Measurements from ENCODE around the gene ITGBL1.

The ITGBL1 gene

GRCh38 chr13:101698400-101698799, 245.9 kb downstream of the ITGBL1 start:
- no peak for DNase-seq (ENCODE audit: low read depth)

- no peak for DNase-seq (ENCODE audit: low read depth)
Measured at GRCh38 chr13:101700598-101700997, 248.1 kb downstream of the ITGBL1 start.

- no peak for DNase-seq (ENCODE audit: low read depth)
Measured at GRCh38 chr13:101703081-101703480, 250.6 kb downstream of the ITGBL1 start.

DNA sequence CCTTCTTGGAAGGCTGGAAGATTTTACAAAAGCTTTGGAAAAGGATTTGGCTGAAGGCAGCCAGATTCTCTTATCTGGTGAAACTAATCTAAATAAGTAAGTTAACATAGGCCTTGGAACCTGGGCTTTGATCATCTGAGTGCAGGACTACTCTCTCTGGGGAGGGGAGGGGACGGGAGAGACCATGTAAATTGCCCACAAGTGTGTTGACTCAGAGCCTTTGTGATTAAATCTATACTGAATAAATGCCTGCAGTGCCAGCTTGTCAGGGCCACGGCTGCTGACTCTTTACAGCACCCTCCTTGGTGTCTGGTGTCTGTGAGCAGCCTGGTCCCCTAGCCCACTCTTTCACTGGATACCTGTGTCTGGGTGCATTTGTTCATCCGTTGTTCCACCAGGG, 251.4 kb downstream of the ITGBL1 start:
- no peak for DNase-seq (ENCODE audit: low read depth)

DNA sequence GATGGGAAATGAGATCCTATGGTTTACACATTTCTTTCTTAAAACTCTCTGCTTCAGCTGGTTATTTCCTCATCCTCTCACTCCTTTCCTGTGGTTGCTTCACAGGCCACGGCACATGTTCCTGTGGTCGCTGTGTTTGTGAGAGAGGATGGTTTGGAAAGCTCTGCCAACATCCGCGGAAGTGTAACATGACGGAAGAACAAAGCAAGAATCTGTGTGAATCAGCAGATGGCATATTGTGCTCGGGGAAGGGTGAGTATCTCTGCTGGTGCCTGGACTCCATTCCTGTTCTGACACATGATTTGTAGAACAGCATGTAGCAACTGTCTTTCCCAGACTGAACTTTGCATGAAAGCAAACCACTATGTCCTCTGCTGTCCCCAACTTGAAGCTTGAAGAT, 254.2 kb downstream of the ITGBL1 start:
- no peak for DNase-seq (ENCODE audit: low read depth)

DNA sequence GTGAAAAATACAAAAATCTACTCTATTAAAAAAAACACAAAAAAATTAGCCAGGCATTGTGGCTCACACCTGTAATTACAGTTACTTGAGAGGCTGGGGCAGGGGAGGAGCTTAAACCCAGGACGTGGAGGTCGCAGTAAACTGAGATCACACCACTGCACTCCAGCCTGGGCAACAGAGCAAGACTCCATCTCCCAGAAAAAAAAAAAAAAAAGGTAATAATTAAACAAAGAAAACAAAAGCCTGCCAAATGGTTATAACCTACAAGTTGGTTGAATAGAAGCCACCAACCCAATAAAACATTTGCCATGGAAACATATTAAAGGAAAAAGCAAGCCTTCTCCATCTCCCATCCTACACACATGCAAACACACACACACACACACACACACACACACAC, 255.2 kb downstream of the ITGBL1 start:
- DNase-seq (ENCODE audit: low read depth), result no peak

- no peak for DNase-seq (ENCODE audit: low read depth)
Measured at GRCh38 chr13:101708115-101708514, 255.6 kb downstream of the ITGBL1 start.

DNA sequence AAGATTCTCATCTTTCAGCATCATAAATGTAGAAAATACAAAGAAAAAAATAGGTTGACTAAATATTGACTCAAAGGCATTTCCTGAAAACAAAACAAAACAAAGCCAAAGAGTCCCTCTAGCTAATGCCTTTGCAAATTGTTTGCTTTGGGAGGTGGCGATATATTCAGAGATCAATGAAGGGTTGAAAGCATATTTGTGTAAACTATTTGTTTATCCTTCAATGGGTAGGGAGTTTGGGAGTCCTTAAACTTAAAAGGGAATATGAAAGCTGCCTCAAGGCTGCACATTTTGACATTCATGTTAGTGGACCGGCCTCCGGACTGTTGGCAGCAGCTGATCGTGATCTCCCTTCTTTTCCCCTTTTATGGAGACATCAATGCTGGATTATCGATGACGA, 257.5 kb downstream of the ITGBL1 start:
- no peak for DNase-seq (ENCODE audit: low read depth)

GRCh38 chr13:101711307-101712025, 259.0 kb downstream of the ITGBL1 start:
- no peak for DNase-seq (ENCODE audit: low read depth)

DNA sequence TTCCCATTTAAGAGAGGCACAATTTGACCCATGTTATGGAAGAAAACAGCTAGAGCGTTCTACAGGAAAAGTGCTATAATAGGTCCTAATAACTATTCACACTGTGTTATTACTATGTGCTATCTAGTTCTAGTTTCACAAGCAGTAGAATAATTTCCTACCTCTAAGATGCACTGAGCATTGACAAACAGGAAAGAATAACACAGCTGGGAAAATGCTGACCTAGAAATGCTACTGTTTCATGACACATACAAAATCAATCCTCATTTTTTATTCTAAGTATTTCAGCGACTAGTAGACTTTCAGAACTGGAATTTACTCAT, 259.5 kb downstream of the ITGBL1 start:
- DNase-seq (ENCODE audit: low read depth), result no peak

GRCh38 chr13:101714195-101714594, 261.7 kb downstream of the ITGBL1 start:
- DNase-seq (ENCODE audit: low read depth), result no peak

DNA sequence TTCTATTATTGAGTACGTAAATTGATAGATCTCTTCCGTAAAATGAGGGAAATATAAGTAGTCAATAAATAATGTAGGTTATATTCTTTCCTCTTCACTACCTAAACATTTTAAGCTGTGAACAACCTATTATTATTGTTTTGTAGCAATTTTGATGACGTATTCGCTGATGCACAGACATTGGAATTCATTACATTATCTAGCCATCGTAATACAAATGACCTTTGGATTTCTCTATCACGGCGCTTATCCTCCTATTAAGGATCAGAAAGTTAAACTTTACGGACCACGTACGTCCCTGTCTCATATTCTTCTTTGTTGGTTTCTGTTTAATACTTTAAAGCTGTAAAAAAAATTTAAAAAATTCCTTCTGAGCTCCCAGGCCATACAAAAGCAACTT, 264.9 kb downstream of the ITGBL1 start:
- no peak for DNase-seq (ENCODE audit: low read depth)

GRCh38 chr13:101718496-101718895, 266.0 kb downstream of the ITGBL1 start:
- no peak for DNase-seq (ENCODE audit: low read depth)

DNA sequence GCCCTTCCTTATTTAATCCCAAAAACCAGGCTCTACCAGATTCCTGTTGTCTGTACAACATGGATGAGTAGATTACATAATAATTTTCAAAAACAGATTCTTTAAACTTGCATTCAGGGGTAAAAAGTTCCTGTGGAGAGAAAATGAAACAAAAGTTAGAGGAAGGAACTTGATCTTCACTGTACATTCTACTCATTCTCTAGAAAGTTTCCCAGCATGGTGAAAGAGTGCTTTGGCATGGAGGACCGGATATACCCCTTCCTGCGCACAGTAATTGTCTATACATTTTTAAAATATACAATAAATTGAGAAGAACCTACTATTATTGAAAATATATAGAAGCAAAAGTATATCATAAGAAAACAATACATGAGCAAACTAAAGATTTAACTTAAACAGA, 274.2 kb downstream of the ITGBL1 start:
- DNase-seq (ENCODE audit: low read depth), result no peak

GRCh38 chr13:101727118-101727517, 274.6 kb downstream of the ITGBL1 start:
- DNase-seq (ENCODE audit: low read depth), result no peak

GRCh38 chr13:101728021-101728420, 275.5 kb downstream of the ITGBL1 start:
- no peak for DNase-seq (ENCODE audit: low read depth)

- DNase-seq (ENCODE audit: low read depth), result no peak
Measured at GRCh38 chr13:101728615-101729014, 276.1 kb downstream of the ITGBL1 start.

GRCh38 chr13:101730420-101731000, 278.0 kb downstream of the ITGBL1 start:
- no peak for DNase-seq (ENCODE audit: low read depth)

GRCh38 chr13:101736566-101736965, 284.1 kb downstream of the ITGBL1 start:
- DNase-seq (ENCODE audit: low read depth), result no peak

DNA sequence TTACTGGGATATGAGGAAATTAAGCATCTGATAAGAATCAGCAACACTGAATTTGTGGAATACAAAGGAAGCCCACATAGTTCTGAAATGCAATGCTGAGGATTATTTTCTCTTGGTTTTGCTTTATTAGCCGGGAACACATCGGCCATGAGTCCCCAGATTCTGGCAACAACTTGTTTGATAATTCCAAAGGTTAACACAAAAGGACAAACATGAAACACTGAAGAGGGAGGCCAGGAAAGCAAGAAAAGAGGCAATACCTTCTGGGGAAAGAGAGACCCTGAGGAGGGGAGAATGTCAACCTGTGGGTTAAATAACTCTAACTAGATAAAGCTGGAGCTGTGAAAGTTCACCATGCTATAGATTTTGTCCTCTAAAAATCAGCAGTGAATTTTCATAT, 285.9 kb downstream of the ITGBL1 start:
- DNase-seq (ENCODE audit: low read depth), result no peak

DNA sequence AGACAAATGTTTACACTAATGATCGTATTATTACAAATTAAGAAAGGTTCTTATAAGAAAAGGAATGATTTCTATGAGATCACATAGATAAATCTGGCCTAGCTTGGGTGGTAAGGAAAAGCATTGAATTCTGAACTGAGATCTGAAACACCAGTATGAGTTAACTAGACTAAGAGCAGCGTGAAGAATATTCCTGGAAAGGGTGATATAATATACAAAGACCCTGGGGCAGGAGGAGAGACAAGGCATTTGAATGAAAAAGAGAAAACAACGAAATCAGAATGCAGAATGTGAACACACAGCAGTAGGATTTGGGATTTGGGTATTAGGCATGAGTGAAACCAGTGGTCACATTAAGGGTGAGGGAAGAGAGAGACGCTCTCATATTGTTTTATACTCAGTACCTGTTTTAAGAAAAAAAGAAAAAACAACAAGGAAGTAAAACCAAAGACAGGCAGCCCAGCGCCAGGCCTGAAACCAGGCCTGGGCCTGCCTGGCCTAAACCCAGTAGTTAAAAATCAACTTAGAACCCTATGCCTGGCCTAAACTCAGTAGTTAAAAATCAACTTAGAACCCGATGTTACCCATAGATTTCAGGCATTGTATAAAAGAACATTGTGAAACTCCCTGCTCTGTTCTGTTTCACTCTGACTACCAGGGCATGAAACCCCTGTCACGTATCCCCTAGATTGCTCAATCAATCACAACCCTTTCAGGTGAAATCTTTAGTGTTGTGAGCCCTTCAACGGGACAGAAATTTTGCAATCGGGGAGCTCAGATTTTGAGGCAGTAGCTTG, 287.1 kb downstream of the ITGBL1 start:
- no peak for DNase-seq (ENCODE audit: low read depth)

DNA sequence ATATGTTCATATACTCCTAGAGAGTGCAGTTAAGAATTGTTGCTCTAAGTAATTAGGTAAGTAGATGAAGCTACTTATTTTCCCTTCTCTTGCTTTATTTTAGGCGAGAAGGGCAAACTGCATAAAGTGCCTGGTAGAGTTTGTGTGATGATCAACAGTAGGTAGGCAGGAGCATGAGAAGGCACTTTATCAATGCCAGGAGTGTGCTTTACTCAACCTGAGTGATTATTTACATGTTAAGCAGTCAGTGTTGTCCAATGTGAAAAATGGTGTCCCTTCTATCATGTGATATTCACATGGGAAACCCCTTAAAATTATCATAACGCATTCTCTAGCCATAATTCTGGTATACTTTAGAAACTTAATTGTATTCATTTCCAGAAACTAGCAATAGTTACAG, 294.0 kb downstream of the ITGBL1 start:
- no peak for DNase-seq (ENCODE audit: low read depth)

DNA sequence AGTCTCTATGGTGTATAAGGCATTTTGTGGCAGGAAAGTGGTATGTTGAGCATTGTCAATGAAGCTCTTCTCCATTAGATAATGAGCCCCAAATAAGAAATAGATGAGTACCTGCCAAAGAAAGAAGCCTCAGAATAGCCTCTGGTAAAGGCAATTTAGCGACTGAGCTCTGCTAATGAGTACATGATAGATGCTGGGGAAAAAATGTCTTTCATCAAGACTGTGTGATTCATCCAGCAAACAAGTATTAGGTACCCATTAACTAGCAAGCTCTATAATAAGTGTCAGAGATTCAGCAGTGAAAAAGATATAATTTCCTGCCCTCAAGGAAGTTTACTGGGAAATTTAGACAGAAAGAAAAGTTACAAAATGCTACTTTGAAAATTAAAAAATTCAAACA, 294.6 kb downstream of the ITGBL1 start:
- DNase-seq (ENCODE audit: low read depth), result no peak

All from stimulated activated CD8-positive, alpha-beta memory T cell treated with anti-CD3 and anti-CD28 coated beads, Interleukin-12 subunit alpha, Interleukin-12 subunit beta, amount 100 ng/mL, for 1 hour (primary cell).